ENCODE results near the gene IMPG2. TPM values are rescaled to one million over a fixed set of nuclear protein-coding genes. Genes with fewer than 3 reads are reported as not detected.

IMPG2 gene
- total and polyA plus RNA-seq, 2 donors (not counting 1 experiment from before 2014, with no cell fraction given) = 0.21 to 0.44 TPM

- Histone ChIP-seq H3K27me3 (replicated peaks in 1 of 4; ENCODE audit: control extremely low read depth in 1 of 4, control insufficient read depth in 3 of 4, insufficient read depth in 4 of 4, low read length in 3 of 4) (no peaks in the 10 kb centered on the region), H3K9ac (ENCODE audit: low read length) (no peak overlapping the region), H2AFZ (ENCODE audit: insufficient read depth, low read depth, low read length, poor library complexity, severe bottlenecking) (no peak overlapping the region), H3K4me2 (replicated peaks; ENCODE audit: low read depth, low read length, poor library complexity, severe bottlenecking) (no peak overlapping the region), H3K79me2 (ENCODE audit: control insufficient read depth, insufficient read depth, low read length) (no peaks in the 10 kb centered on the region), H4K20me1 (ENCODE audit: control insufficient read depth, insufficient read depth, low read length, poor library complexity, severe bottlenecking) (no peaks in the 10 kb centered on the region), H3K27ac (ENCODE audit: low read length in 2 of 2) (no peak overlapping the region), H3K9me3 (ENCODE audit: control extremely low read depth in 1 of 3, control insufficient read depth in 2 of 3, insufficient read depth in 1 of 3, low read length in 2 of 3) (peaks cover 0 to 3% (median 0%) of the 10 kb centered on the region in 3 donors), H3K4me3 (ENCODE audit: control extremely low read depth in 1 of 5, extremely low read depth in 1 of 5, insufficient read depth in 1 of 5, low read depth in 2 of 5, low read length in 4 of 5) (no peak overlapping the region), H3K4me1 (ENCODE audit: control insufficient read depth in 2 of 2, insufficient read depth in 2 of 2, low read length in 2 of 2) (no peaks in the 10 kb centered on the region), H3K36me3 (replicated peaks in 1 of 2; ENCODE audit: control extremely low read depth in 1 of 2, control insufficient read depth in 1 of 2, extremely low read depth in 1 of 2, insufficient read depth in 2 of 2, low read length in 1 of 2) (no peaks in the 10 kb centered on the region)
- intact Hi-C loops (cut with micrococcal nuclease) = no loop called here
- H3K4me1 Mint-ChIP-seq = no peaks in the 10 kb centered on the region
- POLR2A ChIA-PET = no interaction called here
- WGBS (ENCODE audit: insufficient coverage) = no CpG with 5 or more reads among the region's 3 CpGs
- DNase-seq = no peak
- H3K4me3 Mint-ChIP-seq = no peak overlapping the region
- H3K27me3 Mint-ChIP-seq = peaks cover 2% of the 10 kb centered on the region
- TF ChIP-seq EZH2 (IDR thresholded peaks at IDR 0.05; ENCODE audit: borderline replicate concordance, insufficient read depth, low read depth, low read length, poor library complexity, severe bottlenecking) = no peak
- TF ChIP-seq, protein P1, sequence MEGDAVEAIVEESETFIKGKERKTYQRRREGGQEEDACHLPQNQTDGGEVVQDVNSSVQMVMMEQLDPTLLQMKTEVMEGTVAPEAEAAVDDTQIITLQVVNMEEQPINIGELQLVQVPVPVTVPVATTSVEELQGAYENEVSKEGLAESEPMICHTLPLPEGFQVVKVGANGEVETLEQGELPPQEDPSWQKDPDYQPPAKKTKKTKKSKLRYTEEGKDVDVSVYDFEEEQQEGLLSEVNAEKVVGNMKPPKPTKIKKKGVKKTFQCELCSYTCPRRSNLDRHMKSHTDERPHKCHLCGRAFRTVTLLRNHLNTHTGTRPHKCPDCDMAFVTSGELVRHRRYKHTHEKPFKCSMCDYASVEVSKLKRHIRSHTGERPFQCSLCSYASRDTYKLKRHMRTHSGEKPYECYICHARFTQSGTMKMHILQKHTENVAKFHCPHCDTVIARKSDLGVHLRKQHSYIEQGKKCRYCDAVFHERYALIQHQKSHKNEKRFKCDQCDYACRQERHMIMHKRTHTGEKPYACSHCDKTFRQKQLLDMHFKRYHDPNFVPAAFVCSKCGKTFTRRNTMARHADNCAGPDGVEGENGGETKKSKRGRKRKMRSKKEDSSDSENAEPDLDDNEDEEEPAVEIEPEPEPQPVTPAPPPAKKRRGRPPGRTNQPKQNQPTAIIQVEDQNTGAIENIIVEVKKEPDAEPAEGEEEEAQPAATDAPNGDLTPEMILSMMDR (IDR thresholded peaks at IDR 0.05) = no peak
- ATAC-seq (ENCODE audit: low read depth) = no peak
- no peaks in the 10 kb centered on the region for H3K9me3 Mint-ChIP-seq (ENCODE audit: insufficient read depth)
- H3K27ac Mint-ChIP-seq = no peak overlapping the region
- CTCF ChIA-PET = no interaction called here
Observed at GRCh38 chr3:101193957-101194356, 126.4 kb downstream of the IMPG2 start.

DNA sequence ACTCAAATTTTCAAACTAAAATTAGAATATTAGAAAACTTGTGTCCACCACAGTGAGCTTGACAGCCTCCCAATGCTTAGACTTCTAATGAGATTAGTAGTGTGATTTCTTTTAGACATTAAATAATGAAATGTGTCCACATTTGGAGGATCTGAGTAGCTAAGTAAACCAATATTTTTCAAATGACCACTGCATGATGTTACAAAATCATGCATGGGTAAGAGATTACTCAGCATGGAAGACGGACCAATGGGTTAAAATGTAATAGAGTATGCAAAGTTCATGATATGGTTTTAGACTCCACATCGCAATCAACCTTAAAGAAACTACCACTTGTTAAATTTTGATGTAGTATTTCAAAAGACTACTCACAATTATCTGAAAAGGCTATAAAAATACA lies 130.6 kb downstream of the IMPG2 start:
- Histone ChIP-seq H3K9ac (ENCODE audit: low read length) (no peak overlapping the region), H3K79me2 (ENCODE audit: control insufficient read depth, insufficient read depth, low read length) (no peaks in the 10 kb centered on the region), H4K20me1 (ENCODE audit: control insufficient read depth, insufficient read depth, low read length, poor library complexity, severe bottlenecking) (no peaks in the 10 kb centered on the region), H3K27me3 (replicated peaks in 1 of 4; ENCODE audit: control extremely low read depth in 1 of 4, control insufficient read depth in 3 of 4, insufficient read depth in 4 of 4, low read length in 3 of 4) (no peaks in the 10 kb centered on the region), H3K36me3 (replicated peaks in 1 of 2; ENCODE audit: control extremely low read depth in 1 of 2, control insufficient read depth in 1 of 2, extremely low read depth in 1 of 2, insufficient read depth in 2 of 2, low read length in 1 of 2) (no peaks in the 10 kb centered on the region), H2AFZ (ENCODE audit: insufficient read depth, low read depth, low read length, poor library complexity, severe bottlenecking) (no peak overlapping the region), H3K9me3 (ENCODE audit: control extremely low read depth in 1 of 3, control insufficient read depth in 2 of 3, insufficient read depth in 1 of 3, low read length in 2 of 3) (peaks cover 0 to 3% (median 0%) of the 10 kb centered on the region in 3 donors), H3K27ac (ENCODE audit: low read length in 2 of 2) (no peak overlapping the region), H3K4me1 (ENCODE audit: control insufficient read depth in 2 of 2, insufficient read depth in 2 of 2, low read length in 2 of 2) (no peaks in the 10 kb centered on the region), H3K4me2 (replicated peaks; ENCODE audit: low read depth, low read length, poor library complexity, severe bottlenecking) (no peak overlapping the region), H3K4me3 (ENCODE audit: control extremely low read depth in 1 of 5, extremely low read depth in 1 of 5, insufficient read depth in 1 of 5, low read depth in 2 of 5, low read length in 4 of 5) (no peak overlapping the region)
- intact Hi-C loops (cut with micrococcal nuclease) = no loop called here
- ATAC-seq (ENCODE audit: low read depth) (no peak), DNase-seq (no peak)
- WGBS (ENCODE audit: insufficient coverage) = no CpG with 5 or more reads among the region's 2 CpGs
- CTCF ChIA-PET = no interaction called here
- Mint-ChIP-seq H3K27me3 (peaks cover 5% of the 10 kb centered on the region), H3K4me1 (no peaks in the 10 kb centered on the region), H3K9me3 (ENCODE audit: insufficient read depth) (no peaks in the 10 kb centered on the region), H3K27ac (no peak overlapping the region), H3K4me3 (no peak overlapping the region)
- TF ChIP-seq, protein P1 (IDR thresholded peaks at IDR 0.05) = no peak
- TF ChIP-seq EZH2 (IDR thresholded peaks at IDR 0.05; ENCODE audit: borderline replicate concordance, insufficient read depth, low read depth, low read length, poor library complexity, severe bottlenecking) = no peak
- POLR2A ChIA-PET = no interaction called here
